A549 (cell line): ENCODE measurements around the gene LMAN1L. TPM values are rescaled to one million over a fixed set of nuclear protein-coding genes. Genes with fewer than 3 reads are reported as not detected.

Experiments
- ATAC-seq, 2 experiments: fragments of 200-7000 bp in 1 of 2; fragments of >200 bp in 1 of 2; cut with Nextera tagmentation in 1 of 2; cut with Tn5 transposase in 1 of 2; 3 replicates each; pipeline versions ENCODE4 v1.8.0 to v1.9.1; 2018 to 2020; ENCODE audit warnings: mild to moderate bottlenecking in 1 of 2, moderate library complexity in 1 of 2
- CTCF ChIA-PET: fragments of 300-600 bp; sonication (Branson Sonifier 250); formaldehyde crosslinking; extraction: SDS; loops from one replicate; lab custom pipeline; 2021; ENCODE audit warnings: antibody characterized with exemption, inconsistent platforms; lab: Yijun Ruan, JAX
- POLR2A ChIA-PET: fragments of 350-600 bp; formaldehyde crosslinking; extraction: SDS; loops from one replicate; lab custom pipeline; 2021; ENCODE audit warnings: antibody characterized with exemption, inconsistent platforms; lab: Yijun Ruan, JAX
- DNase-seq, 2 experiments: peaks; one replicate each; pipeline versions ENCODE4 v3.0.0 to v3.0.0-alpha.2; 2011 to 2016; ENCODE audit warnings: low read depth in 1 of 2, low spot score in 1 of 2
- FAIRE-seq: peaks from 2 replicates; lab custom pipeline; 2011; peaks lifted over from hg19 to GRCh38; lab: Jason Lieb, UNC
- H3K27ac ChIP-seq, 2 experiments: fragments of >200 bp; sonication (Bioruptor Twin); formaldehyde crosslinking; 3 replicates each; pipeline ENCODE4 v1.5.1; 2016 to 2017
- H3K4me1 ChIP-seq: fragments of >200 bp; sonication (Bioruptor Twin); formaldehyde crosslinking; 3 replicates; pipeline ENCODE4 v1.6.1; 2016
- H3K4me2 ChIP-seq: fragments of >200 bp; sonication (Bioruptor Twin); formaldehyde crosslinking; 3 replicates; pipeline ENCODE4 v1.6.1; 2016
- H3K4me3 ChIP-seq: fragments of >200 bp; sonication (Bioruptor Twin); formaldehyde crosslinking; 3 replicates; pipeline ENCODE4 v1.5.1; 2016
- H3K9me3 ChIP-seq: fragments of >200 bp; sonication (Bioruptor Twin); formaldehyde crosslinking; 3 replicates; pipeline ENCODE4 v1.6.1; 2016
- EP300 ChIP-seq, 2 experiments: fragments of >200 bp; sonication (Bioruptor Twin); formaldehyde crosslinking; IDR thresholded peaks; 2 replicates in 1 of 2; 3 replicates in 1 of 2; pipeline ENCODE4 v1.6.1; 2016 to 2017
- FOSB ChIP-seq: fragments of 250-450 bp; sonication (Bioruptor Pico); IDR thresholded peaks from 2 replicates; pipeline ENCODE4 v1.5.0; 2020; ENCODE audit warnings: mild to moderate bottlenecking, moderate library complexity
- HEYL ChIP-seq: fragments of 250-450 bp; sonication (Bioruptor Pico); IDR thresholded peaks from 2 replicates; pipeline ENCODE4 v1.8.0; 2021; ENCODE audit warnings: mild to moderate bottlenecking, moderate library complexity
- HOXB13 ChIP-seq: fragments of 250-450 bp; sonication (Bioruptor Pico); IDR thresholded peaks from 2 replicates; pipeline ENCODE4 v1.5.0; 2020; ENCODE audit warnings: low read depth, mild to moderate bottlenecking, moderate library complexity
- MAFK ChIP-seq: fragments of 450-650 bp; IDR thresholded peaks from 2 replicates; pipeline ENCODE4 v1.6.1; 2014; ENCODE audit not compliant: partially characterized antibody
- MAX ChIP-seq: IDR thresholded peaks from 2 replicates; pipeline ENCODE4 v1.6.1; 2012
- MAZ ChIP-seq: fragments of 150-350 bp; IDR thresholded peaks from 2 replicates; pipeline ENCODE4 v1.6.1; 2014; ENCODE audit warnings: antibody characterized with exemption, low read depth, low read length, borderline replicate concordance
- SMC3 ChIP-seq: fragments of >200 bp; sonication (Bioruptor Twin); formaldehyde crosslinking; IDR thresholded peaks from 3 replicates; pipeline ENCODE4 v1.6.1; 2018; ENCODE audit warnings: inconsistent platforms
- SREBF2 ChIP-seq: fragments of 450-650 bp; IDR thresholded peaks from 2 replicates; pipeline ENCODE4 v1.6.1; 2014; ENCODE audit warnings: mild to moderate bottlenecking, moderate library complexity
- TP53 ChIP-seq: fragments of 250-450 bp; sonication (Bioruptor Pico); IDR thresholded peaks from 2 replicates; pipeline ENCODE4 v1.5.0; 2021; ENCODE audit warnings: mild to moderate bottlenecking, moderate library complexity
- USF2 ChIP-seq: fragments of 450-650 bp; IDR thresholded peaks from 2 replicates; pipeline ENCODE4 v1.6.1; 2014; ENCODE audit warnings: antibody characterized with exemption
- ZFP36 ChIP-seq: fragments of 450-650 bp; IDR thresholded peaks from 2 replicates; pipeline ENCODE4 v1.6.1; 2014; ENCODE audit warnings: borderline replicate concordance; ENCODE audit not compliant: partially characterized antibody
- WGBS: methylation state at CpG from one replicate; pipeline ENCODE4 v1.1.6; 2017; ENCODE audit errors: missing lambda C conversion rate; 5-methylcytosine and 5-hydroxymethylcytosine counted together
- polyA plus RNA-seq, 4 experiments: library from polyadenylated mRNA; depleted of rRNA in 3 of 4; stranded (reverse); fragments of >200 nt; fragmentation: RNase III in 1 of 4; extraction: RNeasy Plus Mini Kit Qiagen cat#74134 plus additional on column Dnase treatment in 1 of 4; gene quantifications; 2 replicates in 3 of 4; 3 replicates in 1 of 4; pipeline ENCODE4 v1.2.3, GENCODE V29; 2011 to 2017

Gene LMAN1L
- polyA plus RNA-seq, 2 of the 4 experiments (the other 2 are of a cell fraction) = not detected

GRCh38 chr15:74775132-74775562 is 37.5 kb upstream of the LMAN1L start:
- FAIRE-seq = no peak
- Histone ChIP-seq H3K27ac (no peak overlapping the region), H3K4me3 (no peak overlapping the region)
- WGBS = 55% methylated on average over 5 of the region's 5 CpGs
- no peak for TF ChIP-seq FOSB (CRISPR knock-in tag)
- no peak for TF ChIP-seq TP53 (CRISPR knock-in tag)
- no peak for TF ChIP-seq SMC3
- TF ChIP-seq HOXB13 = no peak
- TF ChIP-seq MAX = no peak
- TF ChIP-seq HEYL (CRISPR knock-in tag) = no peak
- TF ChIP-seq MAZ = no peak
- TF ChIP-seq, all 56 proteins: peak for 0
- ChIA-PET POLR2A (no interaction called here), CTCF (interaction anchor here (1.2 to 65.6 kb wide), 5 partner anchors 6 to 175 kb away, joined by 3 to 1908 read pairs (median 238); partner anchors contain the start of genes CPLX3, CSK, LMAN1L and ULK3)
- H3K9me3 ChIP-seq = no peaks in the 10 kb centered on the region
- ATAC-seq (no peak), DNase-seq (no peak)
- 0 out of 3 replicates have a peak, but pooled peaks cover 3% of the 10 kb centered on the region for H3K4me1 ChIP-seq
- H3K4me2 ChIP-seq = no peak overlapping the region

GRCh38 chr15:74775894-74776293 is 36.7 kb upstream of the LMAN1L start:
- no peak overlapping the region for H3K4me2 ChIP-seq
- ChIA-PET CTCF (interaction anchor here (0.7 to 65.6 kb wide), 7 partner anchors 5 to 176 kb away, joined by 3 to 1908 read pairs (median 238); partner anchors contain the start of genes CPLX3, CSK, LMAN1L and ULK3), POLR2A (no interaction called here)
- no peak for FAIRE-seq
- H3K9me3 ChIP-seq = no peaks in the 10 kb centered on the region
- DNase-seq = no peak
- H3K4me3 ChIP-seq = no peak overlapping the region
- 89% methylated on average over 4 of the region's 4 CpGs for WGBS
- H3K4me1 ChIP-seq = 0 out of 3 replicates have a peak, but pooled peaks cover 3% of the 10 kb centered on the region
- TF ChIP-seq MAX = no peak
- TF ChIP-seq EP300 (IDR thresholded peaks at IDR 0.05) = no peak
- no peak for TF ChIP-seq SREBF2
- TF ChIP-seq SMC3 = no peak
- H3K27ac ChIP-seq = no peak overlapping the region
- no peak for ATAC-seq

- H3K9me3 ChIP-seq = no peaks in the 10 kb centered on the region
- TF ChIP-seq EP300 (IDR thresholded peaks at IDR 0.05) = no peak
- TF ChIP-seq MAFK = no peak
- TF ChIP-seq ZFP36 = no peak
- ChIA-PET CTCF (interaction anchor here (0.6 to 65.6 kb wide), 7 partner anchors 7 to 231 kb away, joined by 3 to 1908 read pairs (median 11); partner anchors contain the start of genes CPLX3, LMAN1L and ULK3), POLR2A (interaction anchor here (1.1 kb wide), 1 partner anchor 180 kb away, joined by 3 read pairs; the partner anchor contains the start of gene RPP25)
- no peak overlapping the region for H3K4me3 ChIP-seq
- peaks cover 8% of the 10 kb centered on the region; the same call in 2 of the 3 replicates for H3K4me1 ChIP-seq
- ATAC-seq (no peak), DNase-seq (no peak), FAIRE-seq (no peak)
- no peak overlapping the region for H3K27ac ChIP-seq
- no peak overlapping the region for H3K4me2 ChIP-seq
- WGBS = 76% methylated on average over 13 of the region's 13 CpGs
Measured at GRCh38 chr15:74776821-74777768, 35.5 kb upstream of the LMAN1L start.

GRCh38 chr15:74777769-74778598 is 34.7 kb upstream of the LMAN1L start:
- no peak for DNase-seq
- Histone ChIP-seq H3K9me3 (no peaks in the 10 kb centered on the region), H3K4me2 (no peak overlapping the region), H3K4me3 (no peak overlapping the region), H3K27ac (no peak overlapping the region), H3K4me1 (peaks cover 8% of the 10 kb centered on the region; the same call in 2 of the 3 replicates)
- no peak for FAIRE-seq
- CTCF ChIA-PET = interaction anchor here (0.6 to 65.6 kb wide), 6 partner anchors 8 to 1651 kb away, joined by 3 to 1908 read pairs (median 124); partner anchors contain the start of genes CPLX3, LMAN1L and ULK3
- POLR2A ChIA-PET = interaction anchor here (1.1 kb wide), 1 partner anchor 179 kb away, joined by 3 read pairs; the partner anchor contains the start of gene RPP25
- TF ChIP-seq USF2 = no peak
- no peak for ATAC-seq
- 89% methylated on average over 6 of the region's 6 CpGs for WGBS
